HG03159 (cell line): ENCODE results near the gene ZBTB7B.
A peak's percentile ranks its signal among the peaks of the same experiment; 100 is the strongest.
"Not testable (repeated sequence)": the region's sequence is repeated elsewhere in the genome, so short reads cannot be mapped to it uniquely, and the experiment has no call there.

Experiments used
- ATAC-seq: cut with Tn5 transposase; IDR thresholded peaks from one replicate; pipeline ENCODE4 v1.9.1; 2021; ENCODE audit warnings: mild to moderate bottlenecking, moderate library complexity; ENCODE audit not compliant: unreplicated experiment

ZBTB7B gene

DNA sequence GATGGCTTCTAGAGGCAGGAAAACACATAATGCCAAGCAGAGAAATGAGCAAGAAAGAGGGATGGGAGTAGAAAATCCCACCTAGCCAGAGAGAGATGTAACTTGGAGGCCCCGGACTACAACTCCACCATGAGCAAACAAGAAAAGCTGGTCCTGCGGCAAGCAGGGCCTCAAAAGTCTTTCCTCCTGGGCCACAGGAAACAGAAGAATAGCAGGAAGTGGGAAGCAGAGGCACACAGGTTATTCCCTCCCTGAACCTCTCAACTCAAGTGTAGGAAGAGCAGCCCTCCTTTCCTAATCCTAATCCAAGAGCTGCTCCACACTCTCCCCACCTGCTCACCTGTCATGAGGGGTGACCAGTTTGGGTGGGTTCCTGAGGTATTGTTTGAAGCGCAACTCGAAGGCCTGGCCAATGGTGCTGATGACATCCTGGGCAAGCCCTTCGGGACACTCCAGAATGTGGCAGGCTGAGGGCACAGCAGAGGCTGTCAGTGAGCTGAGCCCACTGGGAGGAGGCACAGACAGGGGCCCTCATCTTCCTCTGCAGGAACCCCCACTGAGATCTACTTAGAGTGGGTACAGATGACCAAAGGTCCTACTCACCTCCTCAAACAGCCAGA, 35.2 kb upstream of the ZBTB7B start:
- no peak for ATAC-seq

DNA sequence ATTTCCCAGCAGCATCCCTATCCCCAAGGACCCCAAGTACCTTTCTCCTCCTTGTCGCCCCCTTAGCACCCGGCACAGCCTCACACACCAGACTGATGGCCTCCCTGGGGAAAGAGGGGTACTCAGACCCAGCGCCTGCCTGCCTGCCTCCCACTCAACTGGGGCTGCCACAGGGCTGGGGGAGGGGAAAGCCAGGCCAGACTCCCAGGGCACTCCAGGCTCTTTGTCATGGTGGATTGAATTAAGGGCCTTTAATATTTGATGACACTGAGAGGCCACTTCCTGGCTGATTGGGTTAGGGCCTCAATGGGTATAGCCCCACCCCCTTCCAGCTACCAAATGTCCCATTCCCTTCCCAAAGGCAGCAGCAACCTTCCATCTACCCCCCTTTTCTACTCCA, 33.9 kb upstream of the ZBTB7B start:
- no peak for ATAC-seq

DNA sequence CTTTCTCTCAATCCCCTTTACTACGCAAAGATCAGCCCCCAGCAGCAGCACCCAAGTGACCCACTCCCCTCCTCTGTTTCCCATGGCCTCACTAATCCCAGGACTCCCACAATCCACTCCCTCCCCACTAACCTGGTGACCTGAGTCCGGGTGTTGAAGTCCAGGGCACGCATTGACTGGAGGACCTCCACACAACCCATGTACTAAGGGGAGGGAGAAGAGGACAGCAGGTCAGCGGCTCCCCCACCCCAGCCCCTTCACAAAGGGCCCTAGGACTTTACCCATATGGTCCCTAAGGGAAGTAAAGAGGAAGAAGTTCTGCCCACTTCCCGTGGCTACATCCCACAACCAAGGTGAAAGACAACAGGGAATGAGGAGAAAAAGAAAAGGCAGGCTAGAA, 33.4 kb upstream of the ZBTB7B start:
- ATAC-seq: no peak

- ATAC-seq: no peak
Observed at GRCh38 chr1:154969860-154970452, 32.6 kb upstream of the ZBTB7B start.

DNA sequence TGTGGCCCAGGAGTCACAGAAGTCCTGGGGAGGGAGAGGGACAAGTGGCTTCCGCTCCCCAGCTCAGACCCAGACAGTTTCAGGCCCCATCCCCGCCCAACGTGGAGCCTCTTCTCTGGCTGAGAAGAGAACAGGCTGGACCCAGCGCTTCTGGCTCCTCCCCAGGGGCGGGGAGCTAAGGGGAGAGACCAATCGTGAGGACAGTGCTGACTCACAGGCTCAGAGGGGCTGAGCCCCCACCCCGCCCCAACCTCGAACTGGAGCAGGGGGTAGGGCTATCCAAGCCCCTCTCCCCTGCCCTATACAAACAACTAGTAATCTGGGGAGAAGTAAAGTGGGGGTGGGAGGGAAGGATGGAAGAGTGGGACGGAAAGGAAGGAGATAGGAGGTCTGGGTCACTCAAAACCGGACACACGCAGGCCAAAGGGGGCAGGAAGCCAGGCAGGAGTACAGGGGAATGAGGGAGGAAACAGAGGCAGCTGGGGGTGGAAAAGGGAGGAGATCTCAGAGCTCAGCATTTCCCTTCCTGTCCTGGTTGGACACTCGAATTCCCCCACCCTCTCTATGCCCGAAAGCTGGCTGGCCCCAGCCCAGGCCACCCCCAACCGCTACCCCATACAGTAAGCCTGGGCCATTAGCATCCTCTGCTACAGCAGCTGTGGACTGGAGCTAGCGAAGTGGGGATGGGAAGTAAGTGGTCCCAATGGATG, 31.8 kb upstream of the ZBTB7B start, which contains the start of gene SHC1:
Gene SHC1 (minus strand): TSS at position 117 of the 710 bp plus-strand sequence. CDS start 221 bp downstream, outside the sequence.
- no peak for ATAC-seq

DNA sequence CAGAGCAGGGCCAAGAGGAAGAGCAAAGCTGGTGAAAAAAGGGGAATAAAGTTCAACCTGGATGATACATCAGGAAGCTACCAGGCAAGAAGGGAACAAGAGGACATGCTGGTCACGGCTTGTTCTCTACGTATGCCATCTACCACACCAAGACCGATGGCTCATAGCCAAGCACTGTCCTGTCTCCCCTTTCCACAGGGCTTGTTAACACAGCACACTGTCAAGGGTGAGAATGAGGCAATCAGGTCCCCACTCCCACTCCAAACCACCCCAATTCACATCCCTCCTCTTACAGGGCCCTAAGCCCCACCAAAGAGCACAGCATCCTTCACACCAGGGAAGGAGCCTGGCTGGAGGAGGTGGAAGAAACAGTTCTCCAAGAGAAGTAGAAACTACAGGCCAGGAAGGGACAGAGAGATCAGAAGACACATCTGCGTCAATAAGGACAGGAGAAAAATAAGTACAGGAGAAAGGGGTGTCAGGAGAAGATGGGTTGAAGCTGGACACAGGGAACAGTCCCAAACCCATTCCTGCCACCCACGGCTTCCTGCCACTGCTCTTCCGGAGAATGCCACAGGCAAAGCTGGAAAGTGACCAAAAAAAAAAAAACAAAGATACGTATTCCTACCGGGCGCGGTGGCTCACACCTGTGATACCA, 31.1 kb upstream of the ZBTB7B start:
- ATAC-seq: no peak

DNA sequence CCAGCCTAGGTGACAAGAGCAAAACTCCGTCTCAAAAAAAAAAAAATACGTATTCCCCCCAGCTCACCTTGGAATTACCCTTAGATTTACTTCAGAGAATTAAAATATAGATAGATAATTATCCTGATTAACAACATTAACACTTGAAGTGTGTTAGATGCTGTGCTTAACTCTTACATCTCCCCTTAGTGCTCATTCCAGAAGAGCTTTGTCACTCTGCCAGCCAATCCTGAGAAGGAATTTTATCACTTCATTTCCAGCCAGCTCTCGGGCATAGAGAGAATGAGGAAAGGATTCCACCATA, 30.4 kb upstream of the ZBTB7B start:
- no peak for ATAC-seq

DNA sequence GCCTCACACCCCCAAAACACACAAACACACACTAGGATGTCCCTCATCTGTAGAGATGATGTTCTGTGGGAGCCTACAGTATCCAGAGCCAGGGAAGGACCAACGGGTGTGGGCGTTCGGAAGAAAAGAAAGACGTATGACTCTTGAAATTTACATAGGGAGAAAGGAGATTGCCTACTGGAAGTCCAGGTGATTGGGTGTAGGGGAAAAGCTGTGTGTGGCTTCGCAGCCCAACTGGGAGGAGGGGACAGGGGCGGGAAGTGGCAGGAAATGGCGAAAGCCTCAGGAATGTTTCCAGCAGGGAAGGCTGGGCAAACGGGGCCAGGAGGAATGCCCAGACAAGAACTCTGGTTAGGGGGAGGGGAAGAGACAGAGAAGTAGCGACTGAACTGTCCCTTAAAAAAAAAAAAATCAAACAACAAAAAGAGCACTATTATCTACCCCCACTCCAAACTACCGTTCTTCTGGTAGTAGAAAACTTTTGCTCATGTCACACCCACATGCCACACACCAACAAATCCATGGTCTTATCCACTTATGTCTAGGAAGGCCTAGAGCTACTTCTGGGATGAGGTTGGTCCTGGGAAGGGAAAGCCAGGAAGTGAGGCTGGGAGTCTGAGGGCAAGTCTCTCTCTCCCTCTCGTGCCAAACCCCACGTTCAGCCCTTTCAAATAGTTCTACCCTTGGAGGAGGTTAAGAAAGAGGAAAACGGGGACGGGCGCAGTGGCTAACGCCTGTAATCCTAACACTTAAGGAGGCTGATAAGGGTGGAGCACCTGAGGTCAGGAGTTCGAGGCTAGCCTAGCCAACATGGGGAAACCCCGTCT, 29.9 kb upstream of the ZBTB7B start:
- no peak for ATAC-seq

DNA sequence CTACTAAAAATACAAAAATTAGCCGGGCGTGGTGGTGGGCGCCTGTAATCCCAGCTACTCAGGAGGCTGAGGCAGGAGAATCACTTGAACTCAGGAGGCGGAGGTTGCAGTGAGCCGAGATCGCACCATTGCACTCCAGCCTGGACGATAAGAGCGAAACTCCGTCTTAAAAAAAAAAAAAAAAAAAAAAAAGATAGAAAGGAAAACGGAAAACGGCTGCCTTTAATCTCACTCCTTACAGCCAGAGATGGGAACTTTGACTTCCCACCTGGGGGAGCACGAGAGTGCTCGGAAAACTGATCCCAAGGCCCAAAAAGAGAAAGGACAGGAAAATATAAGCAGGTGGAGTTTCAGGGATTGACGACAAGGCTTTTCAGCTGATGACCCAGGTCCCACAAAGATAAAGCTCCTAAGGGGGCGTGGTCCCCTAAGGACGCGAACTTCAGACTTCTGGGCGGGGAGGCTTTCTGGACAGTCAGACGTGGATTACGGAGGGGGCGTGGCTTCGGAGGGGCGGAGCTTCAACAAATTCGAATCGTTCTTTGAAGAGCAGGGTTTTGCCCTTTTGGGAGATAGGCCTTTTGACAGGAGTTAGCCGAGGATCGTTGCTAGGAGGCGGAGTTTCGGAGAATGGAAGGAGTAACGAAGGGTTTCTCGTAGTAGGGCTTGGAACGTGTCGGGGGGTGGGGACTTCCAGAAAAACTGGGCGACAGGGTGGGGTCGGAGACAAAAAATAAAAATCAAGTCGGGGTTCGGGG, 29.1 kb upstream of the ZBTB7B start:
- peak; percentile 21 for ATAC-seq

GRCh38 chr1:154974102-154974807, 28.3 kb upstream of the ZBTB7B start, which contains the start of gene CKS1B:
Gene CKS1B (plus strand): TSS chr1:154974681. CDS start chr1:154974746, 65 bp downstream.
- ATAC-seq: peak; percentile 77

- ATAC-seq: peak; percentile 40
Observed at GRCh38 chr1:154974808-154975408, 27.7 kb upstream of the ZBTB7B start.

DNA sequence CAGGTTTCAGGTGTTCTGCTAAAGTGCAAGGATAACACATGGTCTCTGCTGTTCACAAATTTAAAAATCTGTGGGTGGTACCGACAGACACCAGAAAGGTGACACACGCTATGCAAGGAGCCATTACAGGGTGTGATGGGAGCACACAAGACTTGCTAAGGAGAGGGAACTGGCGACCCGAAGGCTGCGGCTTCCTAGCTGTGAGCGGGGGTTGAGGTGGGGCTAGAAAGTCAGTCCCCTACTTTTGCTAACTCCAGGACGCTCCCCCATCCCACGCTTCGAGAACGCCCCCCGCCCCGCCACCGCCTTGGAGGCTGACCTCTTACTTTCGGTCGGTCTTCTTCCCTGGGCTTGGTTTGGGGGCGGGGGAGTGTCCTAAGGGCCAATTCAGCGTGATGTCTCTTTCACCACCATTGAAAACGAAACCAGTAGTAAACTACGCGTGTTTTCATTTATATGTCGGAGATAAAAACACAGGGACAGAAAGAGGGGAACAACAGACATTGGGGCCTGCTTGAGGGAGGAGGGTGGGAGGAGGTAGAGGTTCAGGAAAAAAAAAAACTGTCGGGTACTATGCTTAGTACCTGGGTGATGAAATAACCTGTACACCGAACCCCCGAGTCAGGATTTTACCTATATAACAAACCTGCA, 27.1 kb upstream of the ZBTB7B start:
- ATAC-seq: no peak

GRCh38 chr1:154977762-154978161, 24.8 kb upstream of the ZBTB7B start:
- not testable (repeated sequence) for ATAC-seq

DNA sequence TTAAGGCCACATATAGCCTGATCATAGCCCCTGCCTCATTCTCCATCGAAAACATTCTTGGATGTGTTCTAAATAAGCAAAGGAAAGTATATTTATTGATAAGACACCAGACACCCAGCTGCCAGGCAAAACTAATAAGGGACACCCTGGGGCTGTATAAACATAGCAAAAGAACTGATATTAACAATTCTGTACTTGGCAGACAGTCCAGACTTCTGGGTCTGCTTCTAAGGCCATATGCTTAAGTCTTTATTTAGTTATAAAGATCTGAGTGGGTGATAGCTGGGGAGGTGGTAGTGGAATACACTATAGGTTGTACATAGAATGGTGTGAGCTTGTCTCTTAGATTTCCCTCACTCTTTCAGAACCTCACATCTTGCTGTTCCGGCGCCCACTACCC, 24.2 kb upstream of the ZBTB7B start:
- ATAC-seq: no peak

DNA sequence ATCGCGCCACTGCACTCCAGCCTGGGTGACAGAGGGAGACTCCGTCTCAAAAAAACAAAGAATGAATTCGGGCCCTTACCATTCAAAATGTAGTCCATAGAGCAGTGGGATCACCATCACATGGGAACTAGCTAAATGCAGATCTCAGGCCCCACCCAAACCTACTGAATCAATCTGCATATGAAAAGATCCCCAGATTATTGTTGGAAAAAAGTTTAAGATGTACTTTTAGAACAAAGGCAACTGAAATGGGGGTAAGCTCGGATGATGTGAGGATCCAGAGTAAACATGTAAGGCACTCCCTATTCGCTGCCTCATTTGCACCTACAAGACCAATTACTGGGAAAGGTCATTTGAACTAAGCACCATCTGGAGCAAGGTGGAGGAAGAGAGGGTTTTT, 20.3 kb upstream of the ZBTB7B start:
- ATAC-seq: no peak

DNA sequence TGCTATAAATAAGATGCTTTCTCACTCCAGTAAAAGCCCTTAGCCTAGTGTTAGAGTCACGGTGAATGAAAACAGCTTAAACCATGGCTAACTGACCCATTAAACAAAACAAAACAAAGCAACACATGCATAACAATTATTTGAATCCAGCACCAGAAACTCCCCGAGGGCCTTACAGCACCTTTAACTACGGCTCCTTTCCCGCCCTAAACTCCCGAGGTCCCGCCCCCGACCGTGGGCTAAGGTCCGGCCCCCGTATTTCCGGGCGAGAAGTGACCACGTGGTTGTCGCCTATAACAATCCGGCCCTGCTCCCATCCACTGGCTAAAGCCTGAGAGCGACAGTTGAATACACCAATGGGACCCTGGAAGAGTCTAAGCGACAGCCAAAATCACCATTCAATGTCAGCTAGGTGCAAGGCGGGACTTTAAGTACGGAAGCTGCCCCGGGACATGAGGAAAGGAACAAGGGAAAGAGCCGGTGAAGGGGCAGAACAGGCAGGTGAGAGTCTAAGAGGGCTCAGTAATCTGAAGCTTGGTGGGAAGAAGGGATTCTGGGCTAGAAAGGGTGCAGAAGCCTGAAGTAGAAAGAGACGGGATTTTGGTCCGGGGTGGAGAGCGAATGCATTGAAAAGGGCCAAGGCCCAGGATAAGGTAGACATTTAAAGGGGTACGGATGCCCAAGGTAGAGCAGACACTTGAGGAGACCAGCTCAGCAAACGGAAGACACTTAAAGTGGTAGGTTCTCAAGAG, 19.5 kb upstream of the ZBTB7B start, which contains the start of gene FLAD1:
Gene FLAD1 (plus strand): TSS at position 448 of the 752 bp plus-strand sequence. CDS start 351 bp downstream, outside the sequence.
- ATAC-seq: peak; percentile 96

DNA sequence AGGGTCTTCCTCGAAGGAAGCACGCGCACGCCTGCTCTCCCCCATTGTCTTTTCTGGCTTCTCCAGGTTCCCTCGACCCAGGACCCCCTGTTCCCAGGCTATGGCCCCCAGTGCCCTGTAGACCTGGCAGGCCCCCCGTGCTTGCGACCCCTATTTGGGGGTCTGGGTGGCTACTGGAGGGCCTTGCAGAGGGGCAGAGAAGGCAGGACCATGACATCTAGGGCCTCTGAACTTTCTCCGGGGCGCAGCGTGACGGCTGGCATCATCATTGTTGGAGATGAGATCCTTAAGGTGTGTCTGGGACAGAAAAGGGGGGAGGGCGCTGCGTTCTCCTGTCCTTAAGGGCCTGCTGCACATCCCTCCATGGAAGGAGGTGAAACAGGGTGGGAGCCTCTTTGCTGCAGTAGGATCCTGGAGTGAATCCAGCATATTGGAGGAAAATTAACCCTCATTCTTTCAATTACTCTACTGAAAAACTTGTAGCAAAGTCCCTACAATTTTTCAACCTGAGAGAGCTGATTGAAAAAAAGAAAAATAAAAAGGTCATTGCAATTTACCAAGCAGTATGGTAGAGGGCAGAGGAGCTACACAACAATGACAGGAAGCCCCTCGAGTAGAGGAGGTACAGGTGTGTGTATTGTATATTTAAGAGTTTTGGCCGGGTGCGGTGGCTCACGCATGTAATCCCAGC, 18.7 kb upstream of the ZBTB7B start:
- no peak for ATAC-seq
